GM12878 (cell line): ENCODE results near the gene SLC20A1. TPM values are rescaled to one million over a fixed set of nuclear protein-coding genes. Genes with fewer than 3 reads are reported as not detected.

Source experiments
- ATAC-seq: fragments of 200-7000 bp; cut with Tn5 transposase; 3 replicates; pipeline ENCODE4 v1.9.1; 2020; ENCODE audit warnings: mild to moderate bottlenecking, moderate library complexity
- BruUV-seq: library from RNA; stranded (reverse); fragments of 400-500 nt; replicated peaks from 2 replicates; lab custom pipeline; 2021; lab: Mats Ljungman, UMichigan
- CTCF ChIA-PET: fragments of 300-600 bp; sonication (Branson Sonifier 250); formaldehyde crosslinking; extraction: SDS; loops from one replicate; lab custom pipeline; 2021; ENCODE audit warnings: inconsistent platforms; lab: Yijun Ruan, JAX
- POLR2A ChIA-PET: fragments of 350-600 bp; formaldehyde crosslinking; extraction: SDS; loops from one replicate; lab custom pipeline; 2021; ENCODE audit warnings: inconsistent platforms; lab: Charles Lee
- RAD21 ChIA-PET: fragments of 300-600 bp; sonication (Branson Sonifier 250); formaldehyde crosslinking; loops from one replicate; lab custom pipeline; 2023; ENCODE audit warnings: antibody characterized with exemption; ENCODE audit not compliant: unreplicated experiment; lab: Charles Lee
- SMC1A ChIA-PET: fragments of 300-600 bp; sonication (Branson Sonifier 250); formaldehyde crosslinking; loops from one replicate; lab custom pipeline; 2023; ENCODE audit not compliant: unreplicated experiment, uncharacterized antibody; lab: Charles Lee
- DNase-seq: peaks from one replicate; pipeline ENCODE4 v3.0.0-alpha.2; 2011; ENCODE audit warnings: low read depth, low spot score
- FAIRE-seq: peaks from 3 replicates; lab custom pipeline; 2011; peaks lifted over from hg19 to GRCh38; lab: Jason Lieb, UNC
- H2AFZ ChIP-seq: 2 replicates; pipeline ENCODE4 v1.6.0; 2011; ENCODE audit warnings: low read depth, low read length, control low read depth; ENCODE audit not compliant: control insufficient read depth
- H3K27ac ChIP-seq: 2 replicates; pipeline ENCODE4 v1.5.1; 2011; ENCODE audit warnings: control low read depth; ENCODE audit not compliant: control insufficient read depth, insufficient read depth
- H3K27me3 ChIP-seq, 2 experiments: replicated peaks in 1 of 2; 2 replicates each; pipeline versions ENCODE4 v1.6.0 to v1.6.1; 2011; ENCODE audit warnings: low read length in 1 of 2; ENCODE audit not compliant: control insufficient read depth in 2 of 2, insufficient read depth in 2 of 2
- H3K36me3 ChIP-seq, 2 experiments: 2 replicates each; pipeline ENCODE4 v1.5.1; 2011; ENCODE audit warnings: low read length in 1 of 2; ENCODE audit not compliant: control insufficient read depth in 2 of 2, insufficient read depth in 2 of 2
- H3K4me1 ChIP-seq: 2 replicates; pipeline ENCODE4 v1.6.1; 2011; ENCODE audit warnings: mild to moderate bottlenecking, low read length, moderate library complexity, mixed read lengths; ENCODE audit not compliant: control insufficient read depth, insufficient read depth
- H3K4me2 ChIP-seq: 2 replicates; pipeline ENCODE4 v1.6.0; 2011; ENCODE audit warnings: control low read depth; ENCODE audit not compliant: control insufficient read depth, insufficient read depth
- H3K4me3 ChIP-seq: fragments of 200-600 bp; sonication (generic); 2 replicates; pipeline ENCODE4 v1.5.1; 2016
- H3K79me2 ChIP-seq: 2 replicates; pipeline ENCODE4 v1.6.0; 2011; ENCODE audit warnings: low read length; ENCODE audit not compliant: control insufficient read depth, insufficient read depth
- H3K9ac ChIP-seq: 2 replicates; pipeline ENCODE4 v1.8.0; 2011; ENCODE audit warnings: low read length, control low read depth, mixed read lengths; ENCODE audit not compliant: control insufficient read depth, insufficient read depth
- H3K9me3 ChIP-seq: replicated peaks from 3 replicates; pipeline ENCODE4 v1.5.1; 2011; ENCODE audit warnings: mild to moderate bottlenecking, low read length; ENCODE audit not compliant: control insufficient read depth, insufficient read depth
- H4K20me1 ChIP-seq: 2 replicates; pipeline ENCODE4 v1.6.0; 2011; ENCODE audit not compliant: control insufficient read depth, insufficient read depth
- CREB1 ChIP-seq: IDR thresholded peaks from 2 replicates; pipeline ENCODE4 v1.6.1; 2012; ENCODE audit warnings: low read depth, mild to moderate bottlenecking, inconsistent platforms
- CREM ChIP-seq: IDR thresholded peaks from 2 replicates; pipeline ENCODE4 v1.6.1; 2014; ENCODE audit warnings: antibody characterized with exemption, low read depth
- HDAC2 ChIP-seq: fragments of 200-600 bp; sonication (generic); IDR thresholded peaks from 2 replicates; pipeline ENCODE4 v1.6.1; 2017
- MEF2A ChIP-seq: IDR thresholded peaks from 2 replicates; pipeline ENCODE4 v1.6.1; 2011; ENCODE audit warnings: low read depth, mild to moderate bottlenecking, low read length, moderate library complexity; ENCODE audit not compliant: insufficient read depth
- MYB ChIP-seq: fragments of 150-350 bp; IDR thresholded peaks from 2 replicates; pipeline ENCODE4 v1.6.1; 2014; ENCODE audit warnings: mild to moderate bottlenecking, low read depth, low read length, borderline replicate concordance
- RCOR1 ChIP-seq: conservative IDR thresholded peaks from 2 replicates; pipeline ENCODE4 v1.6.1; 2012; ENCODE audit warnings: low read depth, low read length, improper control_type of control experiment
- RELA ChIP-seq: fragments of 450-650 bp; IDR thresholded peaks from 2 replicates; pipeline ENCODE4 v1.8.0; 2014; ENCODE audit warnings: borderline replicate concordance; ENCODE audit not compliant: partially characterized antibody
- SPI1 ChIP-seq: IDR thresholded peaks from 2 replicates; pipeline ENCODE4 v1.6.1; 2011; ENCODE audit warnings: low read depth, mild to moderate bottlenecking, low read length, moderate library complexity, borderline replicate concordance; ENCODE audit not compliant: insufficient read depth
- SREBF2 ChIP-seq: IDR thresholded peaks from 2 replicates; pipeline ENCODE4 v1.6.1; 2012; ENCODE audit warnings: mild to moderate bottlenecking, low read length
- WGBS: methylation state at CpG from one replicate; pipeline ENCODE4 v1.1.6; 2016; ENCODE audit warnings: low lambda C conversion rate; ENCODE audit not compliant: insufficient replicate concordance, insufficient coverage; ENCODE audit errors: missing lambda C conversion rate; 5-methylcytosine and 5-hydroxymethylcytosine counted together
- in situ Hi-C: fragments of 300-500 bp; cut with MboI; formaldehyde crosslinking; loops from 9 replicates; pipeline ENCODE4 v1.14.3; 2018; ENCODE audit warnings: mixed read lengths
- intact Hi-C: fragments of 100-400 bp; cut with micrococcal nuclease; formaldehyde crosslinking; loops from one replicate; pipeline ENCODE4 v1.14.2; 2022; ENCODE audit not compliant: unreplicated experiment
- polyA plus RNA-seq, 11 experiments: library from polyadenylated mRNA; depleted of rRNA in 4 of 11; unstranded in 6 of 11; stranded (reverse) in 5 of 11; fragments of >200 nt; fragmentation: Nextera tagmentation in 4 of 11; fragmentation: Illumina TruSeq in 1 of 11; extraction: Ambion mirVana in 4 of 11; extraction: Trizol in 1 of 11; gene quantifications; 1 replicate in 1 of 11; 2 replicates in 10 of 11; pipeline versions ENCODE4 v1.2.1 to v1.2.3, GENCODE V29; 2011 to 2016; ENCODE audit warnings: inconsistent platforms in 2 of 11, missing spikeins in 2 of 11, low read depth in 1 of 11
- total RNA-seq, 4 experiments: library from RNA; depleted of rRNA in 3 of 4; stranded (reverse); fragments of >200 nt in 3 of 4; fragmentation: Illumina TruSeq in 1 of 4; extraction: Trizol in 1 of 4; gene quantifications; 2 replicates each; pipeline versions ENCODE4 v1.2.1 to v1.2.3, GENCODE V29; 2013 to 2021

The SLC20A1 gene
- total and polyA plus RNA-seq, 10 of the 15 experiments (the other 5 are each of a cell fraction or from before 2014, with no cell fraction given) = 21.2 to 59.1 (median 43.2) TPM

DNA sequence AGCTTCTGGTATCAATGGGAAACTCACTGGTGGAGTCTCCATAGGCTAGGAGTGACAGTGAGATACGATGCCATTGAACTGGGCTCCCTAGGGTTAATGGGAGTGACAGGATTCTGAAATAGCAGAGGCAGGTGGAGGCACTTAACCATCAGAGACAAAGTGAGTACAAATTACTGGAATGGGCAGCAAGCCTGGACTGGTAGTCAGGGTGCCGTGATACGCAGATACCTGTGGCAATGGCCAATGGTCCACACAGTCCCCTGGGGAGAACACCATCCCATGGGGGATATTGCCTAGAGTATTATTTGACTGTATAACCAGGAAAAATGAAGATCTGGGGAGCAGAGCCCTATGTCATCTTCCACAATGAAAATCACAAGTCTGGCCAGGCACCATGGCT lies 44.0 kb upstream of the SLC20A1 start:
- H3K4me1 ChIP-seq = no peaks in the 10 kb centered on the region; the same call in 1 of the 2 replicates
- ATAC-seq = no peak
- H3K9me3 ChIP-seq = no peaks in the 10 kb centered on the region
- RAD21 ChIA-PET = interaction anchor here (0.7 to 8.3 kb wide), 5 partner anchors 17 to 340 kb away, joined by 3 to 132 read pairs (median 25); partner anchors contain the start of gene CHCHD5
- intact Hi-C loops (loop anchor here (2.0 to 5.0 kb wide), 2 partner anchors 283 to 356 kb away; no protein-coding TSS in a partner anchor), in situ Hi-C loops (loop anchor here (5.0 kb wide), 1 partner anchor 121 kb away; the partner anchor contains the start of gene NT5DC4)
- WGBS = 73% methylated on average over 3 of the region's 3 CpGs
- no peak for DNase-seq
- no peaks in the 10 kb centered on the region for H3K79me2 ChIP-seq
- BruUV-seq = no TSS peak
- no peak overlapping the region for H3K27ac ChIP-seq
- H3K4me3 ChIP-seq = no peak overlapping the region
- CTCF ChIA-PET = interaction anchor here (0.7 to 15.3 kb wide), 7 partner anchors 15 to 340 kb away, joined by 3 to 286 read pairs (median 21); no protein-coding TSS in a partner anchor
- POLR2A ChIA-PET = no interaction called here
- TF ChIP-seq MEF2A = no peak
- no peak for TF ChIP-seq RELA
- no peak for TF ChIP-seq MYB
- no peak for TF ChIP-seq SREBF2
- TF ChIP-seq HDAC2 = no peak
- TF ChIP-seq RCOR1 = no peak
- no peak for TF ChIP-seq SPI1
- TF ChIP-seq CREM = no peak
- no peak for TF ChIP-seq CREB1
- SMC1A ChIA-PET = interaction anchor here (1.6 to 8.0 kb wide), 4 partner anchors 25 to 340 kb away, joined by 5 to 122 read pairs (median 50); no protein-coding TSS in a partner anchor
- no peak for FAIRE-seq
- no peaks in the 10 kb centered on the region for H3K27me3 ChIP-seq
- no peaks in the 10 kb centered on the region for H3K36me3 ChIP-seq
- no peak overlapping the region for H2AFZ ChIP-seq
- H3K4me2 ChIP-seq = no peak overlapping the region
- H4K20me1 ChIP-seq = no peaks in the 10 kb centered on the region
- H3K9ac ChIP-seq = no peak overlapping the region
